CD4-positive, alpha-beta T cell (primary cell): Measurements from ENCODE around the gene PIBF1. TPM values are rescaled to one million over a fixed set of nuclear protein-coding genes. Genes with fewer than 3 reads are reported as not detected.
"Not testable (repeated sequence)": the region's sequence is repeated elsewhere in the genome, so short reads cannot be mapped to it uniquely, and the experiment has no call there.

Experiments used
- ATAC-seq: fragments of 200-7000 bp; cut with Tn5 transposase; one replicate; pipeline ENCODE4 v1.10.0; 2022; ENCODE audit warnings: mild to moderate bottlenecking; ENCODE audit not compliant: poor library complexity
- CTCF ChIA-PET: fragments of 350-600 bp; sonication (Branson Sonifier 250); formaldehyde crosslinking; loops from one replicate; lab custom pipeline; 2021; ENCODE audit warnings: antibody characterized with exemption, inconsistent platforms; lab: Charles Lee
- POLR2A ChIA-PET: fragments of 350-600 bp; sonication (Branson Sonifier 250); formaldehyde crosslinking; loops from one replicate; lab custom pipeline; 2021; ENCODE audit warnings: antibody characterized with exemption, inconsistent platforms; lab: Charles Lee
- DNase-seq, 14 experiments: peaks; one replicate each; pipeline ENCODE4 v3.0.0-alpha.2; 2013 to 2020; ENCODE audit warnings: mixed read lengths in 2 of 14
- H3K27ac ChIP-seq, 2 donors: one replicate each; pipeline versions ENCODE4 v1.5.1 to v1.7.0; 2013; ENCODE audit warnings: low read length in 2 of 2, low read depth in 1 of 2, mild to moderate bottlenecking in 1 of 2
- H3K27me3 ChIP-seq, 2 experiments: 1 replicate in 1 of 2; 2 replicates in 1 of 2; pipeline versions ENCODE4 v1.6.1 to v1.7.0; 2013; ENCODE audit warnings: low read length in 2 of 2, control low read depth in 1 of 2, mild to moderate bottlenecking in 1 of 2, moderate library complexity in 1 of 2; ENCODE audit not compliant: insufficient read depth in 2 of 2, control insufficient read depth in 1 of 2
- H3K36me3 ChIP-seq: one replicate; pipeline ENCODE4 v1.6.1; 2013; ENCODE audit warnings: low read length, control low read depth; ENCODE audit not compliant: insufficient read depth
- H3K4me1 ChIP-seq: one replicate; pipeline ENCODE4 v1.6.1; 2013; ENCODE audit warnings: low read length, control low read depth; ENCODE audit not compliant: insufficient read depth
- H3K4me3 ChIP-seq: one replicate; pipeline ENCODE4 v1.5.1; 2013; ENCODE audit warnings: mild to moderate bottlenecking, low read length, moderate library complexity
- H3K9me3 ChIP-seq, 2 experiments: 1 replicate in 1 of 2; 2 replicates in 1 of 2; pipeline versions ENCODE4 v1.6.1 to v1.7.0; 2013; ENCODE audit warnings: low read length in 2 of 2, mild to moderate bottlenecking in 2 of 2, control low read depth in 1 of 2, moderate library complexity in 1 of 2; ENCODE audit not compliant: control insufficient read depth in 1 of 2, insufficient read depth in 1 of 2
- H3K27ac Mint-ChIP-seq: one replicate; pipeline ENCODE4 v1.8.0; 2020; ENCODE audit warnings: mixed read lengths
- H3K27me3 Mint-ChIP-seq: one replicate; pipeline ENCODE4 v1.8.0; 2021; ENCODE audit warnings: mixed read lengths
- H3K36me3 Mint-ChIP-seq: one replicate; pipeline ENCODE4 v1.8.0; 2021; ENCODE audit warnings: low read depth, mixed read lengths
- H3K4me1 Mint-ChIP-seq: one replicate; pipeline ENCODE4 v1.8.0; 2021; ENCODE audit warnings: low read depth, mixed read lengths
- H3K4me3 Mint-ChIP-seq: one replicate; pipeline ENCODE4 v1.8.0; 2020; ENCODE audit warnings: mild to moderate bottlenecking, mixed read lengths
- H3K9me3 Mint-ChIP-seq: one replicate; pipeline ENCODE4 v1.8.0; 2020; ENCODE audit warnings: mixed read lengths
- CTCF ChIP-seq: fragments of 200-600 bp; IDR thresholded peaks from one replicate; pipeline ENCODE4 v1.8.0; 2022; ENCODE audit warnings: antibody characterized with exemption, mild to moderate bottlenecking
- intact Hi-C, 2 experiments: fragments of 100-400 bp; cut with DNase I in 1 of 2; cut with micrococcal nuclease in 1 of 2; formaldehyde crosslinking; loops; one replicate each; pipeline versions ENCODE4 v1.15.1 to v1.9.0; 2023 to 2025; cut with DNase I, micrococcal nuclease
- total RNA-seq, 174 experiments: library from RNA in 2 of 174; stranded (reverse) in 2 of 174; gene quantifications; one replicate each; pipeline ENCODE4 v1.2.3 and lab custom pipeline; 2021 to 2026

Gene PIBF1
- total RNA-seq, 2 experiments from 2014 or later, result 22.6 to 22.7 TPM

GRCh38 chr13:72891423-72891822 lies 109.5 kb downstream of the PIBF1 start:
- ChIA-PET POLR2A (no interaction called here), CTCF (no interaction called here)
- Mint-ChIP-seq H3K4me3 (no peak overlapping the region), H3K27ac (no peak overlapping the region), H3K27me3 (no peaks in the 10 kb centered on the region), H3K36me3 (peaks cover 66% of the 10 kb centered on the region), H3K4me1 (no peaks in the 10 kb centered on the region), H3K9me3 (no peaks in the 10 kb centered on the region)
- ATAC-seq (no peak), DNase-seq (no peak)
- intact Hi-C loops, result no loop called here
- no peaks in the 10 kb centered on the region for H3K27me3 ChIP-seq
- no peaks in the 10 kb centered on the region for H3K4me1 ChIP-seq
- peaks cover 15% of the 10 kb centered on the region for H3K36me3 ChIP-seq
- no peaks in the 10 kb centered on the region for H3K9me3 ChIP-seq
- H3K27ac ChIP-seq, result no peak overlapping the region
- no peak for TF ChIP-seq CTCF
- no peak overlapping the region for H3K4me3 ChIP-seq

DNA sequence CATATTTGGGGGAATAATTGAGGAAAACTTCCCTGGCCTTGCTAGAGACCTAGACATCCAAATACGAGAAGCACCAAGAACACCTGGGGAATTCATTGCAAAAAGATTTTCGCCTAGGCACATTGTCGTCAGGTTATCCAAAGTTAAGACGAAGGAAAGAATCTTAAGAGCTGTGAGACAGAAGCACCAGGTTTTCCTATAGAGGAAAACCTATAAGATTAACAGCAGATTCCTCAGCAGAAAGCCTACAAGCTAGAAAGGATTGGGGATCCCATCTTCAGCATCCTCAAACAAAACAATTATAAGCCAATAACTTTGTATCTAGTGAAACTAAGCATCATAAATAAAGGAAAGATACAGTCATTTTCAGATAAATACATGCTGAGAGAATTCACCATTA lies 114.9 kb downstream of the PIBF1 start:
- H3K4me1 ChIP-seq, result no peaks in the 10 kb centered on the region
- TF ChIP-seq CTCF, result no peak
- Mint-ChIP-seq H3K27ac (no peak overlapping the region), H3K4me1 (no peaks in the 10 kb centered on the region), H3K9me3 (no peaks in the 10 kb centered on the region), H3K27me3 (no peaks in the 10 kb centered on the region), H3K36me3 (peaks cover 64% of the 10 kb centered on the region), H3K4me3 (no peak overlapping the region)
- CTCF ChIA-PET, result no interaction called here
- no peak overlapping the region for H3K4me3 ChIP-seq
- DNase-seq, result no peak
- no peaks in the 10 kb centered on the region for H3K27me3 ChIP-seq
- no peak overlapping the region for H3K27ac ChIP-seq
- H3K9me3 ChIP-seq, result no peaks in the 10 kb centered on the region
- ATAC-seq, result no peak
- POLR2A ChIA-PET, result interaction anchor here (0.6 kb wide), 1 partner anchor 26 kb away, joined by 3 read pairs; no protein-coding TSS in a partner anchor
- peaks cover 15% of the 10 kb centered on the region for H3K36me3 ChIP-seq
- intact Hi-C loops, result no loop called here

- H3K4me1 Mint-ChIP-seq, H3K27ac Mint-ChIP-seq: not testable (repeated sequence)
Measured at GRCh38 chr13:72901546-72901945, 119.6 kb downstream of the PIBF1 start.

GRCh38 chr13:72908416-72908815 lies 126.5 kb downstream of the PIBF1 start:
- Mint-ChIP-seq H3K4me1 (no peaks in the 10 kb centered on the region), H3K4me3 (no peak overlapping the region), H3K9me3 (no peaks in the 10 kb centered on the region), H3K36me3 (peaks cover 64% of the 10 kb centered on the region), H3K27ac (no peak overlapping the region), H3K27me3 (no peaks in the 10 kb centered on the region)
- POLR2A ChIA-PET, result no interaction called here
- intact Hi-C loops, result no loop called here
- H3K27ac ChIP-seq, result no peak overlapping the region
- CTCF ChIA-PET, result no interaction called here
- TF ChIP-seq CTCF, result no peak
- DNase-seq, result no peak
- no peaks in the 10 kb centered on the region for H3K9me3 ChIP-seq
- no peak for ATAC-seq
- H3K4me1 ChIP-seq, result no peaks in the 10 kb centered on the region
- H3K4me3 ChIP-seq, result no peak overlapping the region
- no peaks in the 10 kb centered on the region for H3K27me3 ChIP-seq
- H3K36me3 ChIP-seq, result peaks cover 16% of the 10 kb centered on the region

More at GRCh38 chr13:72901546-72901945, 119.6 kb downstream of the PIBF1 start:
- H3K9me3 ChIP-seq, H3K4me3 ChIP-seq, intact Hi-C loops, CTCF ChIA-PET, H3K9me3 Mint-ChIP-seq, H3K27me3 ChIP-seq, H3K4me1 ChIP-seq, DNase-seq, H3K36me3 ChIP-seq, POLR2A ChIA-PET, H3K4me3 Mint-ChIP-seq, H3K27ac ChIP-seq, ATAC-seq, H3K27me3 Mint-ChIP-seq: not testable (repeated sequence)
- H3K36me3 Mint-ChIP-seq, result peaks cover 44% of the 10 kb centered on the region
